ENCODE results near the gene ACTR1A. TPM values are rescaled to one million over a fixed set of nuclear protein-coding genes. Genes with fewer than 3 reads are reported as not detected.
"Not testable (repeated sequence)": the region's sequence is repeated elsewhere in the genome, so short reads cannot be mapped to it uniquely, and the experiment has no call there.

The ACTR1A gene
- total RNA-seq, 1 experiment from 2014 or later = 128 TPM

GRCh38 chr10:102501201-102502028, 1.1 kb downstream of the ACTR1A start:
- BruUV-seq (replicated peaks) = TSS peak; percentile 56
- Histone ChIP-seq H3K4me3 (ENCODE audit: low read depth, low read length, poor library complexity, severe bottlenecking) (peak overlapping the region; percentile 89), H3K27ac (ENCODE audit: low read depth, low read length, poor library complexity, severe bottlenecking) (peak overlapping the region; percentile 74), H3K36me3 (ENCODE audit: insufficient read depth, low read length, poor library complexity, severe bottlenecking) (no peaks in the 10 kb centered on the region), H3K4me1 (ENCODE audit: insufficient read depth, low read length, poor library complexity, severe bottlenecking) (peaks cover 12% of the 10 kb centered on the region), H3K9me3 (ENCODE audit: low read depth, low read length, poor library complexity, severe bottlenecking) (no peaks in the 10 kb centered on the region), H3K27me3 (replicated peaks; ENCODE audit: insufficient read depth, low read depth, low read length, poor library complexity) (no peaks in the 10 kb centered on the region)
- POLR2A ChIA-PET (ENCODE audit: low non-redundant PET) = interaction anchor here (0.6 kb wide), 1 partner anchor 608 kb away, joined by 3 read pairs; no protein-coding TSS in a partner anchor
- DNase-seq (ENCODE audit: low spot score) = no peak
- intact Hi-C loops (cut with micrococcal nuclease; ENCODE audit: unreplicated experiment) = loop anchor here (1.0 to 5.0 kb wide), 4 partner anchors 96 to 349 kb away; partner anchors contain the start of genes ARL3, NOLC1 and SFXN2
- TF ChIP-seq EZH2 (IDR thresholded peaks at IDR 0.05; ENCODE audit: borderline replicate concordance, low read depth, low read length, poor library complexity, severe bottlenecking) = no peak
- TF ChIP-seq CTCF (conservative IDR thresholded peaks at IDR 0.05; ENCODE audit: low read depth, low read length) = no peak
- CTCF ChIA-PET = interaction anchor here (0.7 kb wide), 1 partner anchor 22 kb away, joined by 4 read pairs; no protein-coding TSS in a partner anchor

DNA sequence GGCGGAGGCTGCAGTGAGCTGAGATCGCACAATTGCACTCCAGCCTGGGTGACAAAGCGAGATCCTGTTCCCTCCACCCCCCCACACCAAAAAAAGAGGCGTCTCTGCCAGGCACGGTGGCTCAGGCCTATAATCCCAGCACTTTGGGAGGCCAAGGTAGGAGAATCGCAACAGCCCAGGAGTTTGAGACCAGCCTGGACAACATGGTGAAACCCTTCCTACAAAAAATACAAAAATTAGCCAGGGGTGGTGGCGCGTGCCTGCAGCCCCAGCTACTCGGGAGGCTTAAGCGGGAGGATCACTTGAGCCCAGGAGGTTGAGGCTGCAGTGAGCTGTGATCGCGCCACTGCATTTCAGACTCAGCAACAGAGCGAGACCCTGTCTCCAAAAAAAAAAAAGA, 1.8 kb downstream of the ACTR1A start:
- not testable (repeated sequence) for H3K27me3 ChIP-seq (replicated peaks; ENCODE audit: insufficient read depth, low read depth, low read length, poor library complexity); H3K9me3 ChIP-seq (ENCODE audit: low read depth, low read length, poor library complexity, severe bottlenecking); H3K36me3 ChIP-seq (ENCODE audit: insufficient read depth, low read length, poor library complexity, severe bottlenecking); DNase-seq (ENCODE audit: low spot score); H3K27ac ChIP-seq (ENCODE audit: low read depth, low read length, poor library complexity, severe bottlenecking); H3K4me3 ChIP-seq (ENCODE audit: low read depth, low read length, poor library complexity, severe bottlenecking); BruUV-seq (replicated peaks)
- ChIA-PET POLR2A (ENCODE audit: low non-redundant PET) (interaction anchor here (0.6 kb wide), 1 partner anchor 609 kb away, joined by 3 read pairs; no protein-coding TSS in a partner anchor), CTCF (interaction anchor here (0.7 kb wide), 1 partner anchor 21 kb away, joined by 4 read pairs; no protein-coding TSS in a partner anchor)
- H3K4me1 ChIP-seq (ENCODE audit: insufficient read depth, low read length, poor library complexity, severe bottlenecking) = peaks cover 12% of the 10 kb centered on the region
- intact Hi-C loops (cut with micrococcal nuclease; ENCODE audit: unreplicated experiment) = loop anchor here (5.0 kb wide), 2 partner anchors 97 to 348 kb away; partner anchors contain the start of gene NOLC1

DNA sequence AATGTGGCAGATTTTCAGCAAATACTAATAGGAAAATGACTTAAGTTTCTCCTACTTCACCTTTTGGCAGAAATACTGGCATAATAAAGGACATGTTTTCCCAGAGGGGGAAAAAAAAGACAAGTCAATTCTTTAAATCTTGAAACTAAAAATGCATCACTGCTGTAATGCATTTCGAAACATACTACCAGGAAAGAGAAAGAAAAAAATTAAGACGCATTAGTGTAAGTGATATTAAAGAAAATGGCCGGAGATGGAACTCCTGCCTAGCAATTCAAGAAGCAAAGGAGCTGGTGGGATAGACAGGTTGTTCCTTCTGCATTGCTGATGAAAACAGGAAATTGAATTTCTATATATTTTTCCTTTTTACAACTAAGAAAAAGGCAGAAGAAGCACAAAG, 3.2 kb downstream of the ACTR1A start:
- peaks cover 6% of the 10 kb centered on the region for H3K4me1 ChIP-seq (ENCODE audit: insufficient read depth, low read length, poor library complexity, severe bottlenecking)
- H3K36me3 ChIP-seq (ENCODE audit: insufficient read depth, low read length, poor library complexity, severe bottlenecking) = no peaks in the 10 kb centered on the region
- DNase-seq (ENCODE audit: low spot score) = no peak
- intact Hi-C loops (cut with micrococcal nuclease; ENCODE audit: unreplicated experiment) = no loop called here
- H3K27me3 ChIP-seq (replicated peaks; ENCODE audit: insufficient read depth, low read depth, low read length, poor library complexity) = no peaks in the 10 kb centered on the region
- H3K27ac ChIP-seq (ENCODE audit: low read depth, low read length, poor library complexity, severe bottlenecking) = no peak overlapping the region
- CTCF ChIA-PET = no interaction called here
- no TSS peak for BruUV-seq (replicated peaks)
- no peak overlapping the region for H3K4me3 ChIP-seq (ENCODE audit: low read depth, low read length, poor library complexity, severe bottlenecking)
- H3K9me3 ChIP-seq (ENCODE audit: low read depth, low read length, poor library complexity, severe bottlenecking) = no peaks in the 10 kb centered on the region
- no peak for TF ChIP-seq EZH2 (IDR thresholded peaks at IDR 0.05; ENCODE audit: borderline replicate concordance, low read depth, low read length, poor library complexity, severe bottlenecking)
- no peak for TF ChIP-seq CTCF (conservative IDR thresholded peaks at IDR 0.05; ENCODE audit: low read depth, low read length)
- POLR2A ChIA-PET (ENCODE audit: low non-redundant PET) = no interaction called here
